HEK293T (cell line): ENCODE results near the gene PRRC2C.
"Not testable (repeated sequence)": the region's sequence is repeated elsewhere in the genome, so short reads cannot be mapped to it uniquely, and the experiment has no call there.

Experiments used
- CTCF ChIA-PET: fragments of 350-600 bp; formaldehyde crosslinking; extraction: SDS; loops from one replicate; lab custom pipeline; 2021; ENCODE audit warnings: antibody characterized with exemption, inconsistent platforms; lab: Yijun Ruan, JAX
- POLR2A ChIA-PET: fragments of 350-600 bp; formaldehyde crosslinking; extraction: SDS; loops from one replicate; lab custom pipeline; 2020; ENCODE audit warnings: antibody characterized with exemption, inconsistent platforms; lab: Yijun Ruan, JAX
- DNase-seq: peaks from one replicate; pipeline ENCODE4 v3.0.0; 2012; ENCODE audit warnings: mixed read lengths; ENCODE audit errors: extremely low spot score
- ARNT ChIP-seq: fragments of 450-650 bp; IDR thresholded peaks from 2 replicates; pipeline ENCODE4 v1.6.1; 2017; ENCODE audit warnings: mild to moderate bottlenecking
- BHLHE40 ChIP-seq: fragments of 450-650 bp; IDR thresholded peaks from 2 replicates; pipeline ENCODE4 v1.6.1; 2016; ENCODE audit warnings: mild to moderate bottlenecking, moderate library complexity, borderline replicate concordance
- CTBP1 ChIP-seq: fragments of 450-650 bp; IDR thresholded peaks from 2 replicates; pipeline ENCODE4 v1.6.1; 2016; ENCODE audit warnings: borderline replicate concordance
- ELF4 ChIP-seq: fragments of 450-650 bp; IDR thresholded peaks from 2 replicates; pipeline ENCODE4 v1.6.1; 2017; ENCODE audit warnings: antibody characterized with exemption
- FOXA1 ChIP-seq: fragments of 450-650 bp; IDR thresholded peaks from 2 replicates; pipeline ENCODE4 v1.6.1; 2016; ENCODE audit warnings: mild to moderate bottlenecking
- FOXK2 ChIP-seq: fragments of 450-650 bp; IDR thresholded peaks from 2 replicates; pipeline ENCODE4 v1.6.1; 2016; ENCODE audit warnings: mild to moderate bottlenecking
- FOXM1 ChIP-seq: fragments of 450-650 bp; IDR thresholded peaks from 2 replicates; pipeline ENCODE4 v1.6.1; 2017; ENCODE audit warnings: mild to moderate bottlenecking, borderline replicate concordance
- HDGF ChIP-seq: fragments of 450-650 bp; IDR thresholded peaks from 2 replicates; pipeline ENCODE4 v1.6.1; 2017; ENCODE audit warnings: antibody characterized with exemption, borderline replicate concordance
- L3MBTL2 ChIP-seq: fragments of 450-650 bp; conservative IDR thresholded peaks from 2 replicates; pipeline ENCODE4 v1.6.1; 2016; ENCODE audit warnings: mild to moderate bottlenecking
- LEF1 ChIP-seq: fragments of 450-650 bp; IDR thresholded peaks from 2 replicates; pipeline ENCODE4 v1.6.1; 2017; ENCODE audit warnings: mild to moderate bottlenecking, borderline replicate concordance
- NFRKB ChIP-seq: fragments of 450-650 bp; IDR thresholded peaks from 2 replicates; pipeline ENCODE4 v1.6.1; 2016; ENCODE audit warnings: mild to moderate bottlenecking, moderate library complexity
- SP1 ChIP-seq: fragments of 450-650 bp; IDR thresholded peaks from 2 replicates; pipeline ENCODE4 v1.6.1; 2017
- SUZ12 ChIP-seq: fragments of 450-650 bp; IDR thresholded peaks from 2 replicates; pipeline ENCODE4 v1.6.1; 2016; ENCODE audit warnings: mild to moderate bottlenecking
- TARDBP ChIP-seq: fragments of 450-650 bp; IDR thresholded peaks from 2 replicates; pipeline ENCODE4 v1.6.1; 2016
- ZNF384 ChIP-seq: fragments of 450-650 bp; IDR thresholded peaks from 2 replicates; pipeline ENCODE4 v1.6.1; 2016
- TF ChIP-seq, protein P1 (sequence below): fragments of 450-650 bp; IDR thresholded peaks from 2 replicates; pipeline ENCODE4 v1.6.1; 2016

PRRC2C gene

DNA sequence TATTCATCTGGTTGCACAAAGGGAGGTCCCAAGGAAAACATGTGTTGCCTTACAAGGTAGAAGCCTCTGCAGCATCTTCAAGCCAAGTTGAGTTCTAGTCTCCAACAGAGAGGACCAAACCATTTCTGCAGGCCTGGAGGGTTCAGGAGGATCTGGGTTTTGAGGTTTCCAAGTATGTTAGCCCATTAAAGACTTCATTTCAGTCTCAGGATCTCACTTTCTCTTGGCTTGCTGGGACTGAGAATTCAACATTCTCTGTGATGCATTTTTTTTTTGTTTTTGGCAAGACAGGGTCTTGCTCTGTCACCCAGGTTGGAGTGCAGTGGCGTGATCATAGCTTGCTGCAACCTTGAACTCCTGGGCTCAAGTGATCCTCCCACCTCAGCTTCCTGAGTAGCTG, 128.0 kb downstream of the PRRC2C start:
- TF ChIP-seq ZNF384 = no peak
- no peak for TF ChIP-seq SUZ12
- TF ChIP-seq TARDBP = no peak
- TF ChIP-seq LEF1 = no peak
- no peak for TF ChIP-seq ARNT
- TF ChIP-seq SP1 = no peak
- no peak for TF ChIP-seq FOXK2
- TF ChIP-seq, protein P1, sequence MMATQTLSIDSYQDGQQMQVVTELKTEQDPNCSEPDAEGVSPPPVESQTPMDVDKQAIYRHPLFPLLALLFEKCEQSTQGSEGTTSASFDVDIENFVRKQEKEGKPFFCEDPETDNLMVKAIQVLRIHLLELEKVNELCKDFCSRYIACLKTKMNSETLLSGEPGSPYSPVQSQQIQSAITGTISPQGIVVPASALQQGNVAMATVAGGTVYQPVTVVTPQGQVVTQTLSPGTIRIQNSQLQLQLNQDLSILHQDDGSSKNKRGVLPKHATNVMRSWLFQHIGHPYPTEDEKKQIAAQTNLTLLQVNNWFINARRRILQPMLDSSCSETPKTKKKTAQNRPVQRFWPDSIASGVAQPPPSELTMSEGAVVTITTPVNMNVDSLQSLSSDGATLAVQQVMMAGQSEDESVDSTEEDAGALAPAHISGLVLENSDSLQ = no peak
- TF ChIP-seq FOXM1 = no peak
- no peak for TF ChIP-seq FOXA1
- TF ChIP-seq CTBP1 = no peak
- TF ChIP-seq BHLHE40 = no peak
- no peak for TF ChIP-seq ELF4
- TF ChIP-seq HDGF = no peak
- TF ChIP-seq NFRKB = no peak
- no peak for TF ChIP-seq L3MBTL2
- POLR2A ChIA-PET = no interaction called here
- DNase-seq = no peak
- CTCF ChIA-PET = no interaction called here

DNA sequence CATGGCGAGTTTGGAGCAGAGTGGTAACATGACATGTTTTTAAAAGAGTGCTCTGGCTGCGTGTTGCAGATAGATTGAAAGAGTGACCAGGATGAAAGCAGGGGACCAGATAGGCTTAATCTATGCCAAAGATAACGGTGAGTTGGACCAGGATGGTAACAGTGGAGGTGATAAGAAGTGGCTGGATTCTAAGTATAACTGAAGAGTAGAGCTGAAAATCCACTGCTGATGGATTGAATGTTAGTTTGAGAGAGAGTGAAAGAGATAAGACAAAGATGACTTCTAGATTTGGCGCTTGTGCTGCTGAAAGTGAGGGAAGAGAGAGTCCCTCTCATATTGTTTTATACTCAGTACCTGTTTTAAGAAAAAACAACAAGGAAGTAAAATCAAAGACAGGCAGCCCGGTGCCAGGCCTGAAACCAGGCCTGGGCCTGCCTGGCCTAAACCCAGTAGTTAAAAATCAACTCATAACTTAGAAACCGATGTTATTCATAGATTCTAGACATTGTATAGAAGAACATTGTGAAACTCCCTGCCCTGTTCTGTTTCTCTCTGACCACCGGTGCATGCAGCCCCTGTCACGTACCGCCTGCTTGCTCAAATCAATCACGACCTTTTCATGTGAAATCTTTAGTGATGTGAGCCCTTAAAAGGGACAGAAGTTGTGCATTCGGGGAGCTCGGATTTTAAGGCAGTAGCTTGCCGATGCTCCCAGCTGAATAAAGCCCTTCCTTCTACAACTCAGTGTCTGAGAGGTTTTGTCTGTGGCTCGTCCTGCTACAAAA, 130.0 kb downstream of the PRRC2C start:
- POLR2A ChIA-PET, CTCF ChIA-PET, DNase-seq: not testable (repeated sequence)

DNA sequence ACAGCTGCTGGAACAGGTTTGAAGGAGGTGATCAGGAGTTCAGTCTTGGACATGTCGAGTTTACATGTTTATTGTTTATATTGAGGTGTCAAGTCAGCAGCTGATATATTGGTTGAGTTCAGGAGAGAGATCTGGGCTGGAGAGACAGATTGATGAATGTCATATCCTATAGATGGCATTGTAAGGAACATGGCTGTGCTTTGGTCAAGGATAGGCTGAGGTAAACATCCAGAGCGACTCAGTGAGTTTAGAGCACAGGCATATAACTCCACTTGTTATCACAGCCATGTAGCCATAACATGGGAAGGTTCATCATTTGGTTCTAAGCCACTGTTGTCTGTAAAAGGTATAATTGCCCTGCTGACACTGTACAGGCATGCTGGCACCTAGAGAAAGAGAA, 131.3 kb downstream of the PRRC2C start:
- CTCF ChIA-PET = no interaction called here
- TF ChIP-seq, protein P1 = no peak
- TF ChIP-seq FOXM1 (no peak), BHLHE40 (no peak), SP1 (no peak), ARNT (no peak), FOXA1 (no peak), CTBP1 (no peak), ZNF384 (no peak), TARDBP (no peak), L3MBTL2 (no peak), FOXK2 (no peak), ELF4 (no peak), HDGF (no peak), SUZ12 (no peak), NFRKB (no peak), LEF1 (no peak)
- POLR2A ChIA-PET = no interaction called here
- no peak for DNase-seq

DNA sequence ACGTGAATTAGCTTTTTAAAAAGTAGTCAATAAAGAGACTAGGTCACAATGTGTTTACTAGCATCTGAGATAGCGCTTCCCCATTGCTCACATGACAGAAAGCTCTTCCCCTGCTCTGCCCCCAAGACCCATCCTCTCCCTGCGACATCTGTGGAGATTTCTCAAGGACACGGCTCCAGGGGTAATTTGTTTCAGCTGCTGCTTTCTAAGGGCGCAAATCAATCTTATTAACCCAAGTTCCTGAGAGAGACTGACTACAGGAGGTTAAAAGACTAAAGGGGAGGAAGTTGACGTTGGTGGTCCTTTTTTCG, 136.8 kb downstream of the PRRC2C start, which contains the start of gene MYOCOS:
MYOCOS (plus strand) TSS at position 92 of the 311 bp plus-strand sequence. CDS start 1,641 bp downstream, outside the sequence.
- TF ChIP-seq FOXA1 (no peak), SUZ12 (no peak), ZNF384 (no peak), TARDBP (no peak)
- ChIA-PET POLR2A (no interaction called here), CTCF (no interaction called here)
- no peak for DNase-seq

DNA sequence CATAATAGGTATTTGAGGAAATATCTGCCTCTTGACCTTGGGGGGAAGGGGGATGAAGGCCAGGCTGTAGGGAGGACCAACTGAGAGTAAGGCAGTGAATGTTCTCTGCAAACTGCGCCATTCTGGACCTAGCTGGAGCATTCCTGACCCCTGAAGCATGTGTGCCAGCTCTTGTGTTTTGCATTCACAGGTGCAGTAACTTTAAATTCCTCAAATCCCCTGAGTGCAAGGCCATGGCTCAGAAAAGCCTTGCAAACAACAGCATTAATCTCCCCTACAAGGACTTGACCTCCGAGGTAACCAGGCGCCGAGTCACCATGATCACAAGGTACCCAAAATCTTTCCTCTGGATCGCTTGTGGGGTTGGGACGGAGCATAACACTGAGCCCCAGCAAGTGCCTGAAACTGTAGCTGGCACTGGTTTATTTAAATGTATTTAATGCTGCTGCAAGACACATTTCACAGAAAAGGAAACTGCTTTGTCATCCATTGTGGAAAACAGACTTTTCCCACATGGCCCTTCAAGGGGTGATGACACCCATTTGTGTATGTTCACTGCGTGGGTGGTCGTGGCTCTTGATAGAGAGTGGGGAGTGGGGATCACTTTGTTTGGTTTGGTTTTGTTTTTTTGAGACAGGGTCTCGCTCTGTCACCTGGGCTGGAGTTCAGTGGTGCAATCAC, 138.5 kb downstream of the PRRC2C start:
- CTCF ChIA-PET = no interaction called here
- DNase-seq = no peak
- TF ChIP-seq HDGF (no peak), FOXM1 (no peak), SUZ12 (no peak), ZNF384 (no peak), BHLHE40 (no peak), NFRKB (no peak), ARNT (no peak)
- TF ChIP-seq, protein P1 = no peak
- POLR2A ChIA-PET = no interaction called here

DNA sequence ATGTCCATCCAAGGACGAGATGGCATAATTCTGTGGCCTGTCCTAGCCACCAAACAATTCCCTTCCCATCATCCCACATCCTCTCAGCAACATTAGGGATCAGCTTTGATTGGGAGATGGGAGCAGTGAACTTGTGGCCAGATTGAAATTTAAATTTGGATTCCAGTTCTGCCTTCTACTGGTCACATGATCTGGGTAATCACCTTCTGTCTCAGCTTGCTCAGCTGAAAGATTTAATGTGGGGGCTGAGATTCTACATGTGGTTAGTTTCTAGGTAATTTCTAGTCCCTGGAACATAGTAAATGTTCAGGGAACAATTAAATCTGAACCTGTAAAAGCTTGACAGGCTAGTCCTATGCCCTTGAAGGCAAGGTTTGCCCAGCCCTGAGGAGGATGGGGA, 139.9 kb downstream of the PRRC2C start:
- no peak for TF ChIP-seq TARDBP
- no peak for TF ChIP-seq FOXA1
- no peak for TF ChIP-seq BHLHE40
- TF ChIP-seq ELF4 = no peak
- no peak for TF ChIP-seq SUZ12
- TF ChIP-seq FOXM1 = no peak
- TF ChIP-seq ARNT = no peak
- TF ChIP-seq FOXK2 = no peak
- TF ChIP-seq NFRKB = no peak
- TF ChIP-seq, protein P1 = no peak
- TF ChIP-seq L3MBTL2 = no peak
- POLR2A ChIA-PET = no interaction called here
- no peak for DNase-seq
- CTCF ChIA-PET = no interaction called here
